DMS79 treated with DMSO at 0.1 percent for 48 hours (cell line): ENCODE results near the gene CCDC82.

ENCODE experiments used
- DNase-seq: peaks from one replicate; lab custom pipeline; 2025; lab: John Stamatoyannopoulos, UW

Gene CCDC82

GRCh38 chr11:96329419-96329818 is 60.3 kb downstream of the CCDC82 start:
- peak; percentile 28 for DNase-seq

GRCh38 chr11:96328395-96329010 is 61.2 kb downstream of the CCDC82 start:
- no peak for DNase-seq

GRCh38 chr11:96326959-96327358 is 62.8 kb downstream of the CCDC82 start:
- peak; percentile 39 for DNase-seq

GRCh38 chr11:96324912-96325311 is 64.8 kb downstream of the CCDC82 start:
- no peak for DNase-seq

- DNase-seq: no peak
These were observed 66.1 kb downstream of the CCDC82 start for GRCh38 chr11:96323642-96323985.

- no peak for DNase-seq
These were observed 66.7 kb downstream of the CCDC82 start for GRCh38 chr11:96322775-96323641.

GRCh38 chr11:96321091-96321490 is 68.6 kb downstream of the CCDC82 start:
- DNase-seq: no peak

- DNase-seq: no peak
These were observed 69.6 kb downstream of the CCDC82 start for GRCh38 chr11:96319898-96320656.

- DNase-seq: no peak
These were observed 70.9 kb downstream of the CCDC82 start for GRCh38 chr11:96318850-96319249.

GRCh38 chr11:96318399-96318798 is 71.3 kb downstream of the CCDC82 start:
- no peak for DNase-seq

GRCh38 chr11:96317985-96318384 is 71.7 kb downstream of the CCDC82 start:
- DNase-seq: no peak

GRCh38 chr11:96317571-96317970 is 72.1 kb downstream of the CCDC82 start:
- no peak for DNase-seq

GRCh38 chr11:96316869-96317268 is 72.8 kb downstream of the CCDC82 start:
- DNase-seq: no peak

- no peak for DNase-seq
These were observed 74.2 kb downstream of the CCDC82 start for GRCh38 chr11:96315476-96315875.

GRCh38 chr11:96314326-96315020 is 75.2 kb downstream of the CCDC82 start:
- DNase-seq: no peak

- DNase-seq: no peak
These were observed 76.5 kb downstream of the CCDC82 start for GRCh38 chr11:96313163-96313562.

GRCh38 chr11:96311120-96311568 is 78.6 kb downstream of the CCDC82 start:
- DNase-seq: peak; percentile 83

GRCh38 chr11:96310236-96310635 is 79.5 kb downstream of the CCDC82 start:
- no peak for DNase-seq

GRCh38 chr11:96309643-96310017 is 80.1 kb downstream of the CCDC82 start:
- DNase-seq: no peak

- no peak for DNase-seq
These were observed 80.6 kb downstream of the CCDC82 start for GRCh38 chr11:96309016-96309642.

- no peak for DNase-seq
These were observed 82.0 kb downstream of the CCDC82 start for GRCh38 chr11:96307776-96308140.
